HL-60/S4 treated with phorbol 12-myristate 13-acetate at 8.2 ng/mL for 4 days and 3 days (cell line): ENCODE data around the gene ELAVL2.

Experiments
- in situ Hi-C: fragments of 300-500 bp; cut with MboI; formaldehyde crosslinking; loops from 2 replicates; pipeline ENCODE4 v1.15.0; 2022; ENCODE audit warnings: low sequenced_read_pairs

The ELAVL2 gene

GRCh38 chr9:23821375-23822181 is 4.5 kb downstream of the ELAVL2 start:
- in situ Hi-C loops, result no loop called here

GRCh38 chr9:23820451-23821374 is 5.3 kb downstream of the ELAVL2 start:
- in situ Hi-C loops, result no loop called here

- in situ Hi-C loops, result no loop called here
These were observed 6.6 kb downstream of the ELAVL2 start for GRCh38 chr9:23819403-23819802.

GRCh38 chr9:23814243-23814642 is 11.8 kb downstream of the ELAVL2 start:
- in situ Hi-C loops, result no loop called here

- in situ Hi-C loops, result no loop called here
These were observed 13.4 kb downstream of the ELAVL2 start for GRCh38 chr9:23812673-23813072.

GRCh38 chr9:23811633-23812032 is 14.4 kb downstream of the ELAVL2 start:
- in situ Hi-C loops, result no loop called here

GRCh38 chr9:23803216-23803615 is 22.8 kb downstream of the ELAVL2 start:
- in situ Hi-C loops, result no loop called here

GRCh38 chr9:23801523-23801922 is 24.5 kb downstream of the ELAVL2 start:
- in situ Hi-C loops, result no loop called here

GRCh38 chr9:23799521-23799920 is 26.5 kb downstream of the ELAVL2 start:
- in situ Hi-C loops, result no loop called here

- in situ Hi-C loops, result no loop called here
These were observed 27.7 kb downstream of the ELAVL2 start for GRCh38 chr9:23798325-23798724.

GRCh38 chr9:23796209-23796608 is 29.8 kb downstream of the ELAVL2 start:
- in situ Hi-C loops, result no loop called here

- in situ Hi-C loops, result no loop called here
These were observed 35.4 kb downstream of the ELAVL2 start for GRCh38 chr9:23790351-23791260.

GRCh38 chr9:23789529-23790254 is 36.3 kb downstream of the ELAVL2 start:
- in situ Hi-C loops, result no loop called here

GRCh38 chr9:23784962-23785361 is 41.1 kb downstream of the ELAVL2 start:
- in situ Hi-C loops, result no loop called here

- in situ Hi-C loops, result no loop called here
These were observed 42.5 kb downstream of the ELAVL2 start for GRCh38 chr9:23783509-23783908.

GRCh38 chr9:23779220-23779619 is 46.8 kb downstream of the ELAVL2 start:
- in situ Hi-C loops, result no loop called here

- in situ Hi-C loops, result no loop called here
These were observed 48.7 kb downstream of the ELAVL2 start for GRCh38 chr9:23777328-23777727.

- in situ Hi-C loops, result no loop called here
These were observed 50.5 kb downstream of the ELAVL2 start for GRCh38 chr9:23775549-23775948.

- in situ Hi-C loops, result no loop called here
These were observed 51.8 kb downstream of the ELAVL2 start for GRCh38 chr9:23774266-23774665.

- in situ Hi-C loops, result no loop called here
These were observed 53.7 kb downstream of the ELAVL2 start for GRCh38 chr9:23772385-23772783.
